ENCODE measurements around the gene RPL10.

GRCh38 chrX:154356596-154356995 lies 41.6 kb upstream of the RPL10 start:
- TF ChIP-seq CTCF (IDR thresholded peaks at IDR 0.05) (no peak), POLR2A (IDR thresholded peaks at IDR 0.05) (no peak)

Measured in thyroid gland (tissue), 4 donors.